DOHH2 (cell line): ENCODE measurements around the gene DIS3L2.

Experiments used
- H3F3A ChIP-seq: fragments of 200-600 bp; sonication (generic), shearing (Covaris generic); 2 replicates; pipeline ENCODE4 v1.6.0; 2016; ENCODE audit warnings: antibody characterized with exemption, mild to moderate bottlenecking; ENCODE audit not compliant: control insufficient read depth, insufficient read depth
- H3K27ac ChIP-seq: fragments of 200-600 bp; sonication (generic); 2 replicates; pipeline ENCODE4 v1.5.1; 2014; ENCODE audit warnings: low read depth, mild to moderate bottlenecking, low read length, moderate library complexity
- H3K27me3 ChIP-seq: fragments of 200-600 bp; sonication (generic); 2 replicates; pipeline ENCODE4 v1.6.1; 2014; ENCODE audit warnings: mild to moderate bottlenecking, low read length, mixed read lengths; ENCODE audit not compliant: control insufficient read depth
- H3K36me3 ChIP-seq: fragments of 200-600 bp; sonication (generic); 2 replicates; pipeline ENCODE4 v1.6.1; 2014; ENCODE audit warnings: mild to moderate bottlenecking, low read length, moderate library complexity, mixed read lengths; ENCODE audit not compliant: control insufficient read depth
- H3K4me1 ChIP-seq: fragments of 200-600 bp; sonication (generic); 2 replicates; pipeline ENCODE4 v1.6.1; 2014; ENCODE audit warnings: mild to moderate bottlenecking, low read length, mixed read lengths; ENCODE audit not compliant: control insufficient read depth
- H3K4me2 ChIP-seq: fragments of 200-600 bp; sonication (generic); 2 replicates; pipeline ENCODE4 v1.6.0; 2014; ENCODE audit warnings: mild to moderate bottlenecking, low read length, moderate library complexity
- H3K4me3 ChIP-seq: fragments of 200-600 bp; sonication (generic); 2 replicates; pipeline ENCODE4 v1.5.1; 2014; ENCODE audit warnings: mild to moderate bottlenecking, low read length, mixed read lengths
- H3K79me2 ChIP-seq: fragments of 200-600 bp; sonication (generic); 2 replicates; pipeline ENCODE4 v1.6.1; 2014; ENCODE audit warnings: mild to moderate bottlenecking, low read length, mixed read lengths; ENCODE audit not compliant: control insufficient read depth
- H3K9me2 ChIP-seq: fragments of 200-600 bp; sonication (generic); replicated peaks from 2 replicates; pipeline ENCODE4 v1.6.1; 2014; ENCODE audit warnings: mild to moderate bottlenecking, low read length, mixed read lengths; ENCODE audit not compliant: control insufficient read depth
- H3K9me3 ChIP-seq: fragments of 200-600 bp; sonication (generic); 2 replicates; pipeline ENCODE4 v1.6.1; 2014; ENCODE audit warnings: antibody characterized with exemption, low read length, mixed read lengths; ENCODE audit not compliant: control insufficient read depth, insufficient read depth
- H4K20me1 ChIP-seq: fragments of 200-600 bp; sonication (generic); 2 replicates; pipeline ENCODE4 v1.6.0; 2014; ENCODE audit warnings: low read depth, mild to moderate bottlenecking, antibody characterized with exemption, low read length, moderate library complexity; ENCODE audit not compliant: control insufficient read depth, insufficient read depth
- CTCF ChIP-seq: fragments of 200-600 bp; sonication (generic); IDR thresholded peaks from one replicate; pipeline ENCODE4 v1.5.1; 2014; ENCODE audit warnings: antibody characterized with exemption, mild to moderate bottlenecking, low read depth, low read length; ENCODE audit not compliant: poor library complexity, severe bottlenecking
- EZH2phosphoT487 ChIP-seq: fragments of 200-600 bp; sonication (generic); IDR thresholded peaks from 2 replicates; pipeline ENCODE4 v1.6.1; 2017; ENCODE audit warnings: borderline replicate concordance, mild to moderate bottlenecking, antibody characterized with exemption, low read length, moderate library complexity, mixed read lengths

Gene DIS3L2

DNA sequence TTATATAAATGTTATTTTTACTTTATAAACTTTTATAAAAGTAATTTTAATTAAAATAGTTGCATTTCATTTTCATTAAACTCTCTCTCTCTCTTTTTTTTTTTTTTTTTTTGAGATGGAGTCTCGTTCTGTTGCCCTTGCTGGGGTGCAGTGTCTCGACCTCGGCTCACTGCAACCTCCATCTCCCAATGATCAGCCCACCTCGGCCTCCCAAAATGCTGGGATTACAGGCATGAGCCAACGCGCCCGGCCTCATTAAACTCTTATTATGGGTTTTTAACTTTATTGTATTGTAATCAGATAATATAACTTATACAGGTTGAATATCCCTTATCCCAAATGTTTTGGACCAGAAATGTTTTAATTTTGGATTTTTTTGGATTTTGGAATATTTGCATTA is 24.5 kb upstream of the DIS3L2 start:
- H3K4me1 ChIP-seq: peaks cover 24% of the 10 kb centered on the region
- no peaks in the 10 kb centered on the region for H3K9me3 ChIP-seq
- no peaks in the 10 kb centered on the region for H3K9me2 ChIP-seq
- H3K4me3 ChIP-seq: no peak overlapping the region
- H3K36me3 ChIP-seq: no peaks in the 10 kb centered on the region
- no peak overlapping the region for H3K4me2 ChIP-seq
- no peaks in the 10 kb centered on the region for H3K27me3 ChIP-seq
- H3F3A ChIP-seq: 0 out of 2 replicates have a peak, but pooled peaks cover 5% of the 10 kb centered on the region
- no peak overlapping the region for H3K27ac ChIP-seq
- TF ChIP-seq CTCF (no peak), EZH2phosphoT487 (no peak)
- no peaks in the 10 kb centered on the region for H3K79me2 ChIP-seq
- no peaks in the 10 kb centered on the region for H4K20me1 ChIP-seq

- Histone ChIP-seq H3K4me2 (no peak overlapping the region), H3K4me3 (no peak overlapping the region), H3K27me3 (no peaks in the 10 kb centered on the region), H3F3A (0 out of 2 replicates have a peak, but pooled peaks cover 5% of the 10 kb centered on the region), H3K9me3 (no peaks in the 10 kb centered on the region), H3K27ac (no peak overlapping the region), H4K20me1 (no peaks in the 10 kb centered on the region), H3K9me2 (no peaks in the 10 kb centered on the region), H3K4me1 (peaks cover 6% of the 10 kb centered on the region), H3K36me3 (no peaks in the 10 kb centered on the region), H3K79me2 (no peaks in the 10 kb centered on the region)
- TF ChIP-seq CTCF: no peak
- TF ChIP-seq EZH2phosphoT487: no peak
These were observed 22.5 kb upstream of the DIS3L2 start for GRCh38 chr2:231939022-231939421.

DNA sequence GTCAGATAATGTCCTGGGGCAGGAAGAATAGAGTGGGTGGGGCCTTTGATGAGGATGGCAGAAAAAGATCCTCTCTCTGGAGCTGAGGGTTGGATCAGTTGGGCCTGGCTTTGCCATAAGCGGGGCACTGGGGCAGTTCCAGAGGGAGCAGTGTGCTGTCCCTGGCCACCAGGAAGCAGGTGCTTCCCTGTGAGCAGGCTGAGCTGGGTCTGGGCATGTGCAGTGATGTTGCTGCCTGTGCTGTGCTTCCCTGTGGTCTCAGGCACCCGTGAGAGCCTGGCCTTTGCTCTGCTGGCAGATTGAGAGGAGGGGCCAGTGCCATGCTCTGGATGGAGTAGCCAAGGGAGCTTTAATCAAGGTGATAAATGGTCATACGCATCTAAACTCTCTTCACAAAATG is 20.7 kb upstream of the DIS3L2 start:
- H3K27me3 ChIP-seq: no peaks in the 10 kb centered on the region
- no peaks in the 10 kb centered on the region for H4K20me1 ChIP-seq
- H3K4me2 ChIP-seq: no peak overlapping the region

More for the DNA sequence above, 20.7 kb upstream of the DIS3L2 start:
- Histone ChIP-seq H3K27ac (no peak overlapping the region), H3K9me2 (no peaks in the 10 kb centered on the region), H3K9me3 (no peaks in the 10 kb centered on the region), H3K4me1 (no peaks in the 10 kb centered on the region), H3K36me3 (no peaks in the 10 kb centered on the region), H3K79me2 (no peaks in the 10 kb centered on the region), H3F3A (0 out of 2 replicates have a peak, but pooled peaks cover 2% of the 10 kb centered on the region), H3K4me3 (no peak overlapping the region)
- TF ChIP-seq EZH2phosphoT487: no peak
- no peak for TF ChIP-seq CTCF
